HG02943 (cell line): ENCODE results near the gene CCL4.

Source experiments
- ATAC-seq: cut with Tn5 transposase; IDR thresholded peaks from one replicate; pipeline ENCODE4 v1.9.1; 2021; ENCODE audit warnings: mild to moderate bottlenecking, low read depth, moderate library complexity; ENCODE audit not compliant: unreplicated experiment

The CCL4 gene

DNA sequence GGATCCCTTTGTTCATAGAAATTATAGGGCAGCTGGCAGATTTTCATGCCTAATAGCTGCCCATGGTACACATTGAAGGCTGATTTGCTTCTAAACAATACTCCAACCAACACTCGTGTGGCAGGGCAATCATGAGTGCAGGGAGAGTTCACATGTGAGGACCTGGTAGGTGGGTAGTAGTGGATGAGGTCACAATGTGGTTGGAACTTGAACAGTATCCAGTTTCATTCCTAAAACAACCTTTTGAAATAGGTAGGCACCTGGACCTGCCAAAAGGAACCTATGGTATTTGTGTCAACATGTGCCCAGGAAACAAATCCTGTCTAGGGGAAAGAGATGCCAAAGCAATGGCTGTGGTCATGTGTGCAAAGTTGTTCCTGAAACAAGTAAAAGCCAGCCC is 32.8 kb downstream of the CCL4 start:
- ATAC-seq: no peak

DNA sequence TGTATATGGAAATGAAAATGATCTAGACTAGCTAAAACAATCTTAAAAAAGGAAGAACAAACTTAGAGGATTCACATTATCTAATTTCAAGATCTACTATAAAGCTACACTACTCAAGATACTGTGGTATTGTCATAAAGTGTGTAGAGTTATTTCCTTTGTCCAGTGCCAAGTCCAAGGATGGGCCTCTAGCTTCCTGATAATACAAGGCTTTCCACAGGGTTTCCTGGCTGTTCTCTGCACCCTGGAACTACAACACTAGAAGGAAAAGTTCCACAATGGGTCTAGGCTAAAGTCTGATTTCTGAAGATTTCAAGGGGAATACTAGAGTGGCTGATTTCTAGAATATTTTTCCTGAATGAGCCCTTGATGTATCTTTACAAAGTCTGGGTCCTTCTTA is 38.6 kb downstream of the CCL4 start:
- no peak for ATAC-seq

DNA sequence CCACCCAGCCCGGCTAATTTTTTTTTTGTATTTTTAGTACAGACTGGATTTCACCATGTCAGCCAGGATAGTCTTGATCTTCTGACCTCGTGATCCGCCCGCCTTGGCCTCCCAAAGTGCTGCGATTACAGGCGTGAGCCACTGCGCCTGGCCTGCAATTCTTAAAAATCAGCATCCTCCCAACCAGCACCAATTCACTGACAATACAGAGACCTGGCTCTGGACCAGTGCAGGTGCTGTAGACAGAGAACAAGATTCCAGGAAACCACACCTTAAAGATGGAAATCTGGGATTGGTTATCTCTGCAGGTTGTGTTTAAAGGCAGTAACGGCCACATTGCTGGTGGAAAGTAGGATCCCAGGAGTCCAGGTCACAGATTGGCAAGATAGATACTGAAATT is 39.2 kb downstream of the CCL4 start:
- ATAC-seq: no peak

- no peak for ATAC-seq
Measured at GRCh38 chr17:36144014-36144413, 40.4 kb downstream of the CCL4 start.

DNA sequence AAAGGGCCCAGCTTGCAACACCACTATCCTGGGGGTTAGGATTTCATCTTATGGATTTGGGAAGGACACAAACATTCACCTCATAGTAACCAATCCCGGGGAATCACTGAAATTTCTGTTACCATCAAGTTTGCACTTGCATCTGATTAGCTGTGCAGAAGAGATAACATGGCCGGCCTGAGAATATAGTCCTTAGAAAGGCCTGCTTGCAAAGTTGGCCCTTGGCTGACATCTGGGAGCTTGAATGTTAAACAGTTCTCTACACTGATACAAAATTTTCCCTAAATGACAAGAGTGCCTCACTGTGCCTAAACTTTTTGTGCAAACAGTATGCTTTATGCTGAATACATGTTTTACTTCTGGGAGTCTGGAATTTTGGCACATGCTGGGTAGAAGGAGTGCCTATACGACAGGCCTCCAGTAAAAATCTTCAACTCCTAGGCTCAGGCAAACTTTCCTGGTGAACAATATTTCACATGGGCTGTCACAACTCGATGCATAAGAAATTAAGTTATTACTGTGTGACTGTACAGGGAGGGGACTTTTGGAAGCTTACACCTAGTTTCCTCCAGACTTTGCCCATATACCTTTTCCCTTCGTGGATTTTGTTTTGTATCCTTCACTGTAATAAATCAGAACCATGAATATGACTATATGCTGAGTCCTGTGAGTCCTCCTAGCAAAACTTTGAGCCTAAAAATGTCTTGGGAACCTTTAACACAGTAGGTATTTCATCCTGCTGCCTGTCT is 41.5 kb downstream of the CCL4 start:
- no peak for ATAC-seq

- ATAC-seq: no peak
Measured at GRCh38 chr17:36147601-36148000, 44.0 kb downstream of the CCL4 start.

GRCh38 chr17:36148559-36149295 is 45.1 kb downstream of the CCL4 start:
- peak; percentile 54 for ATAC-seq

DNA sequence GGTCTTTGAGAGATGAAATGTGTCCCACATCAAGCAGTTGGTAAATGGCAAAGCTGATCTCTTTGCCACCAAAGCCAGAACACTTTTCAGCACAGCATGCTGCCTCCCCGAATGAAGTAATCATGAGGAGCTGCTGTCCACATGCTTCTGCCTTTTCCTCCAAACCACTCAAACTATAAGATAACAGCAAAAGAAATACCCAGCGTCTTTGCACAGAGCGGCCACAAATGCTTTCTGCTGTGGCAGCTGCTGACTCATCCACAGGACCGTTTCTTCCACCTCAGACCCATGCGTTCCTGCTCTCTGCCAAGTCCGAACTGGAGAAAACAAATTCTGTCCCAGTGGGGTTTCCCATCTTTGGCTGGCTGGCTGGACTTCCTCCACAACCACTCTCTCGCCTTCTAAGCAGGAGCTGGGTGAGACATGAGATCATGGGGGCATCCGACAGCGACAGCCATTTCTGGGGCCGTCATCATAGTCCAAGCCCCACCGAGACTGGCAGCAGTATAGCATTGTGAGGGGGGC is 45.7 kb downstream of the CCL4 start:
- ATAC-seq: no peak

- no peak for ATAC-seq
Measured at GRCh38 chr17:36151891-36152638, 48.4 kb downstream of the CCL4 start.

- no peak for ATAC-seq
Measured at GRCh38 chr17:36152639-36153120, 49.1 kb downstream of the CCL4 start.

- no peak for ATAC-seq
Measured at GRCh38 chr17:36153895-36154610, 50.4 kb downstream of the CCL4 start.
